LNCaP clone FGC (cell line): Measurements from ENCODE around the gene EPB41.

Source experiments
- DNase-seq: peaks from one replicate; pipeline ENCODE4 v3.0.0-alpha.2; 2011; ENCODE audit warnings: low read depth
- H3K4me3 ChIP-seq: 2 replicates; pipeline ENCODE4 v1.5.1; 2011; ENCODE audit warnings: mild to moderate bottlenecking, low read depth, low read length, control low read depth
- TF ChIP-seq, protein P1 (sequence below): IDR thresholded peaks from 2 replicates; pipeline ENCODE4 v1.5.1; 2012; ENCODE audit warnings: mild to moderate bottlenecking; ENCODE audit not compliant: control insufficient read depth, insufficient read depth; ENCODE audit errors: extremely low read depth

Gene EPB41

GRCh38 chr1:28891256-28891655, 23.1 kb upstream of the EPB41 start:
- H3K4me3 ChIP-seq, result no peak overlapping the region
- DNase-seq, result no peak
- TF ChIP-seq, protein P1, sequence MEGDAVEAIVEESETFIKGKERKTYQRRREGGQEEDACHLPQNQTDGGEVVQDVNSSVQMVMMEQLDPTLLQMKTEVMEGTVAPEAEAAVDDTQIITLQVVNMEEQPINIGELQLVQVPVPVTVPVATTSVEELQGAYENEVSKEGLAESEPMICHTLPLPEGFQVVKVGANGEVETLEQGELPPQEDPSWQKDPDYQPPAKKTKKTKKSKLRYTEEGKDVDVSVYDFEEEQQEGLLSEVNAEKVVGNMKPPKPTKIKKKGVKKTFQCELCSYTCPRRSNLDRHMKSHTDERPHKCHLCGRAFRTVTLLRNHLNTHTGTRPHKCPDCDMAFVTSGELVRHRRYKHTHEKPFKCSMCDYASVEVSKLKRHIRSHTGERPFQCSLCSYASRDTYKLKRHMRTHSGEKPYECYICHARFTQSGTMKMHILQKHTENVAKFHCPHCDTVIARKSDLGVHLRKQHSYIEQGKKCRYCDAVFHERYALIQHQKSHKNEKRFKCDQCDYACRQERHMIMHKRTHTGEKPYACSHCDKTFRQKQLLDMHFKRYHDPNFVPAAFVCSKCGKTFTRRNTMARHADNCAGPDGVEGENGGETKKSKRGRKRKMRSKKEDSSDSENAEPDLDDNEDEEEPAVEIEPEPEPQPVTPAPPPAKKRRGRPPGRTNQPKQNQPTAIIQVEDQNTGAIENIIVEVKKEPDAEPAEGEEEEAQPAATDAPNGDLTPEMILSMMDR, result no peak

DNA sequence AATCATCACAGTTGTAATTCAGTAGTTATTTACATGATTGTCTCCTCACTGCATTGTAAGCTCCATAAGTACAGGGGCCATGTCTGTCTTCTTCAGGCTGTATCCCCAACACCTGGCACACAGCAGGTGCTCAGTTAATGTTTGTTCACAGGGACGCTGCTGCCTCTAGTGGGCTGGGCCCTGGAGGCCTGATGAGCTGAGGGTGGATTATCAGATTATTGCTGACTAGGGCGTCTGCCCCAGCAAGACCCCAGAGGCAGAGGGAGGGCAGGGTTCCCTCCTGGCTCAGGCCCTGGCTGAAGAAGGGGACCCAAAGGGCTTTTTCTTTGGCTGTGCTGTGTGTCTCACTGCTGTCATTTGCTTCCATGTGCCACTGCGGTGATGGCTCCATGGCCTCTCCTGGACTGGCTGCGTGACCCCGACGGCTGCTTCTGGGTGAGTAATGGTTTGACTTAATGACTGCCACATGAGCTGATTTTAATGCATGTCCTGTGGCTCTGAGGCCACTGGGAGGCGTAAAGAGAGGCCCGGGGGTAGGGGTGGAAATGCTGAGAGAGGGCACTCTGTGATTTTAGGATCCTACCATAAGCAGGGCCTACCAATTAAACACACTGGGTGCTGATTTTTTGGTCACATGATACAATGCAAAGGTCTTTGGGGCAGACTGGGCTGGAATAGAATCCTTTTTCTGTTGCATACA, 20.8 kb upstream of the EPB41 start:
- no peak overlapping the region for H3K4me3 ChIP-seq
- DNase-seq, result no peak
- TF ChIP-seq, protein P1, result 0 out of 2 replicates have a peak, but pooled peaks have one; percentile 24

DNA sequence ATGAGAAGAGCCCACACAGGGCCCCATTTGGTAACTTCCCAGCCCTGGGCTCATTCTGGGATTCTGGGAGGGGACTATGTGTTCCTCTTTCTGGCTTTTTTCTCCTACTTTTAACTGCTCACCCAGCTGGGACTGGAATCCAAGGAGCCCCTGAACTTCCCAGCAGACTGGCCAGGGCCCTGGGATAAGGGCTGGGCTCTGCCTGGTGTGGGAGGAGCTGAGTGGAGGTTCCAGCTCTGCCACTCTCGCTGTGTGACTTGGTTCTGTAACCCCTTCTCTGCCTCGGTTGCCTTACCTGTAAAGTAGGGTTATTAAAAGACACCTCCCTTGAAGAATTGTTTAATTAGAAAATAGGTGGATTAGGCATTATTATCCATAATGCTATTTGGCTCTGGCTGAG, 19.6 kb upstream of the EPB41 start:
- TF ChIP-seq, protein P1, result no peak
- no peak overlapping the region for H3K4me3 ChIP-seq
- no peak for DNase-seq

GRCh38 chr1:28895896-28896608, 18.3 kb upstream of the EPB41 start:
- DNase-seq, result no peak
- TF ChIP-seq, protein P1, result no peak

DNA sequence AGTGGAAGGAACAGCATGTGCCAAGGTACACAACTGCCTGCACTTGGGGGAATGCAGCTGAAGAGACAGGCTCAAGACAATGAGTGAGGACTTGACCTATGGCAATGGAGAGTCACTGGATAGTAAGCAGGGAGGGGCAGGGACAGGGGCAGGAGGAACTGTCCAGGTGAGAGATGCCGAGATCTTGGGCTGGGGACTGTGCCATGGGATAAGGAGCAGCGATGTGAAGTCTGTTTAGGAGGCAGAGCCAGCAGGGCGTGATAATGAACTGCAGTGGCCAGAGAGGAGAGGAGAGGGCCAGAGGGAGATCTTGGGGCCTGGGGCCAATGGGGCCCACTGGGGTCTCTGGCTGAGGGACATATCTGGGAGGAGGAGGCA, 17.8 kb upstream of the EPB41 start:
- no peak for DNase-seq
- no peak overlapping the region for H3K4me3 ChIP-seq
- TF ChIP-seq, protein P1, result no peak

More at GRCh38 chr1:28895896-28896608, 18.3 kb upstream of the EPB41 start:
- H3K4me3 ChIP-seq, result no peak overlapping the region

- no peak for DNase-seq
- TF ChIP-seq, protein P1, result no peak
- H3K4me3 ChIP-seq, result no peak overlapping the region
Observed at GRCh38 chr1:28897789-28898188, 16.6 kb upstream of the EPB41 start.
